GM18868 (cell line): ENCODE results near the gene ABHD17C.

Source experiments
- ATAC-seq: cut with Tn5 transposase; IDR thresholded peaks from one replicate; pipeline ENCODE4 v1.9.1; 2021; ENCODE audit warnings: mild to moderate bottlenecking, moderate library complexity; ENCODE audit not compliant: unreplicated experiment

Gene ABHD17C

DNA sequence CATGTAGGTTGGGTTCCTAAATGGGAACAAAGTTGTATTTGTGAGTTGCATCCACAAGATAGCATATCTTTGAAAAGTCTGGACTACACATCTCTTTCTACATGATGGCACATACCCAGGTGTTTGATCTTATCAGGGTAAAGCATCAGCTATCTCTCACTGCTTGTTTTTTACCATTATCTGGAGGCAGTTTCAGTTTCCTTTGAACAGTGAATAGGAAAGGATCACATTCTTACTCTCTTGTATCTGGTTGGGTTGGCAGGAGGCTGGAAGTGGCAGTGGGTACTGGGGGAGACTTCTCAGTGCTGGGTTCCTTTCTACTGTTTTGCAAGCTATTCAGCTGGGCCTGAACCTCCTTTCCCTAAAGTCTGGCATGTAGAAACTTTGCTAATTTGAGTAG lies 88.2 kb downstream of the ABHD17C start:
- no peak for ATAC-seq

DNA sequence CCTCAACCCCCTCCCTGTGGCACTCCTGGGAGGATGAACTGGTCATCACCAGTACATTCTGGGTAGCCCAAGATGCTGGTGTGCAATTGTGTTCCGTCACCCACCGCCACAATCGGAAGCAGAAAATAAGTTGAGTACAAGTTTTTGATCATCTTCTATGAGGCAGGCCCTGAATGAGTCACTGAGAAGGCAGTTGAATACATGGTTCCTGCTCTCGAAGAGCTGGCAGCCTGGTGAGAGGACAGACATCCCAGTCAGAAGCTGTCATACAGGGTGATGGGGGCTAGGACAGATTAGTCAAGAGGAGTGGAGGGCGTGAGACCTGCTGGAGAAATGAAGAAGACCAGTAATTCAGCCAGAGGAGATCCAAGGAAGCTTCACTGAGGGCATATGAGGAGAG lies 90.2 kb downstream of the ABHD17C start:
- ATAC-seq = no peak

DNA sequence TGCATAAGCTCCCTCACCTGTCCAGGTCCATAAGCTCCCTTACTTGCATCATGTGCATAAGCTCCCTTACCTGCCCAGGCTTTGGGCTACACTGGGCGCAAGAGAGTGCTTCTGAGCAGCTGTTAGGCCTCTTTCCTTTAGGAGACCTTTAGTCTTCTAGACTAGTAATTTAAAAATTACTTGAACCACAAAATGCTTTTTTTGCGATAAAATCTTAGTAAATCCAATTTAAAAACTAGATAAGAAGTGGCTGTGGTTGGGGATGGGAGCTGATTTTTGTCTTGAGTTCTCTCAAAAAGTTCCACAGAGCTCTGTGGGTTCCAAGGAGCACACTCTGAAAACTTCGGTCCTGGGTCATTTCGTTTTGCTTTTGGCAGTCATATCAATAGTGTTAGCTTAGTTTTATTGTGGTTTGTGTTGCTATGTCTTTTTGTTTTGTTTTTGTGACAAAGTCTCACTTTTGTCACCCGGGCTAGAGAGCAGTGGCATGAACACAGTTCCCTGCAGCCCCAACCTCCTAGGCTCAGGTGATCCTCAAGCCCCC lies 90.8 kb downstream of the ABHD17C start:
- no peak for ATAC-seq

DNA sequence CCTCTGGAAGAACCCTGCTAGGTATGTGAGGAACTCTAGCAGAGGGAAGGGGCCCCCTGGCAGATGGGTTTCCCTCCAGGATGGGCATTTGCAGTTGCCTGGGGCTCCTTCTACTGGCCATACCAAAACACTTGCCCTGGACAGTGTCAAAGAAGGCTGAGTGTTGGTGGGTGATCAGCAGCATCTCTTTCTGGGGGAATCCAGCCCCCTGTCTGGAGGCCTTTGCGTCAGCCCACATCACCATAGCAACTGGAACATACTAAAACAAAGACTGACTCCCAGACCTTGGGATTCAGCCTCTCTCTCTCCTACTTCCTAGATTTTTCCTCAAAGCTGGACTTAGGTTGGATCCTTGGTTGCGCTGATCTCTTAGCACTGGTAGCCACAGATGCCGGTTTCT lies 92.2 kb downstream of the ABHD17C start:
- ATAC-seq = no peak

DNA sequence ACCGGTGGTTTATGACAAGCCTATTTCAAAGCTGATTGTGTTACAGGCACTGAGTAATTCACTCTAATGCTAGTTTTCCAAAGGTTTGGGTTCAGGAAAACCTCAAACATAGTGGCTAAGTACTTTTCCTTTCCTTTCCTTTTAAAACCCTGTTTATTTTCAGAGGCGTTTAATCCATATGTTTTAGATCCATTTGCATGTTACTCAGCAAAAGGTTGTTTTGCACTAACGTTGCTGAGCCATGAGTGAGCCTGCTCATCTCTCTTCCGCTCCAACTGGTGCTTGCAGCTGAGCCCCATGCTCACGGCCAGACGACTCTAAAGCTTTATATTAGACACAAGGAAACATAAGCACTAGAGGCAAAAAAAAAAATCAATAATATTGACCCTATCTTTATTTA lies 93.4 kb downstream of the ABHD17C start:
- ATAC-seq = no peak

DNA sequence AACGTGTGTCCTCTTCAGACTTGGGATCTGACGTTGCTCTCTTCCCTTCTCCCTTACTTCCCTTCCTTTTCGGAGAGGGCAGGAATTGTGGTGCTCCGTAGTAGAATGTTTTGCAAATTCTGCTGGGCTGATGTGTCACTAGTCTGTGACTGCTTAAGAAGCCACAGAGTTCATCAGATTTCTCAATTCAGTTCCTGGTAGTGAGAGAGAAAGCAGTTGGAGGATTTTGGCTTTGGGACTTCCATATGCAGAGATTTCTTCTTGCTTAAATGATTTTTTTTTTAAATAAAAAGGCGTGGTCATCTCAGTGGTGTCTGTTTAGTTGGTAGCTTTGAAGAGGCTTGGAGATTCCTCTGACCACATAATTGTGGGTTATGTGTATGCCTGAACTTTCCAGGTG lies 94.2 kb downstream of the ABHD17C start:
- no peak for ATAC-seq

DNA sequence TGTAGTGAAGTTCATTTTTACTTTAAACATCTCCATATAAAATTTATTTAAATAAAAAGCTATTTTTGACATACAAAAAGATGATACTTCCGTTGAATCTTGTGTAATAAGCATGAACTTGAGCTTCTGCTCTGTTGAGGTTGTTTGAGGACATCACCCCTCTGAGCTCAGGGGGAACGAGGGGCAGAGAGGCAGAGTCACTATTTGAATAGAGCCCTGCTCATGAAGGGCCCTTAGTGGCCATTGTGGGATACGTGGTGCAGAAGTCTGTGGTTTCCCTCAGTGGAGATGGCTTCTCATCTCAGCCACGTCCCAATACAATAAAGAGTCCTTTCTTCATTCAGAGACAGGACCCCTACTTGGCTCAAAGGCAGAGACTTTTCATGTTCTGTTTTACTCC lies 94.7 kb downstream of the ABHD17C start:
- no peak for ATAC-seq

DNA sequence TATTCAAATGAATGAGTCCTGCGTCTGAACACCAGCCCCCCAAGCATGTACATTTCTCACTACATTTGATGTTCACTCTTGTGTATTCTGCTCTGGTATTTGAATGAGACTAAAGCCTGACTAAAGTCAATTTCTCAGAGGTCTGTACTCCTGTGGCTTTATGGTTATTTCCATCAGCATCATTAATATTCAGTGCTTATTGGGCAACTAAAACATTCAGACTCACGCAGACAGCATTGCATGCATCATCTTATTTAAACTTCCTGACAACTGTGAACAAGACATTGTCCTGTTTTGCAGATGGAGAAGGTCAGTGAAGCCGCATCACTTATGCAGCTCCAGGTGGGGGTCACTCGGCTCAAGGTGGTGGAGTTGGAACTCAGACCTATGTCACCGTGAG lies 95.1 kb downstream of the ABHD17C start:
- ATAC-seq = no peak

DNA sequence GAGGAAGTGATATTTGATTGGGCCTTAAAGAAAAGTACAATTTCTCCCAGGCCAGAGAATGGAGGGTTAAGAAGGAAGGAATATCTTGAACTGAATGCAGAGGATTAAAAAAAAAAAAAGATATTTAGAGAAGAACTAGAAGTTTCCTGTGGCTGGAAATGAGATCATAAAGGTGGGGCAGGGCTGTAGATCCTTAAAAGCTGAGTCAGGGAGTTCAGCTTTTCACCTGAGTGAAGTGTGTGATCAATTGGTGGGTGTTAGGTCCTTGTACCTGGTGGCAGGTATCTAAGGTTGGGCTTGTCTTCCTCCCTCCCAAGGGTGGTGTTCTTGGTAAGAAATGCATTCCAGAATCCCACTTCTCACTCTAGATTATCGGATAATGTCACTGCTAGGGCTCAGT lies 95.9 kb downstream of the ABHD17C start:
- no peak for ATAC-seq

DNA sequence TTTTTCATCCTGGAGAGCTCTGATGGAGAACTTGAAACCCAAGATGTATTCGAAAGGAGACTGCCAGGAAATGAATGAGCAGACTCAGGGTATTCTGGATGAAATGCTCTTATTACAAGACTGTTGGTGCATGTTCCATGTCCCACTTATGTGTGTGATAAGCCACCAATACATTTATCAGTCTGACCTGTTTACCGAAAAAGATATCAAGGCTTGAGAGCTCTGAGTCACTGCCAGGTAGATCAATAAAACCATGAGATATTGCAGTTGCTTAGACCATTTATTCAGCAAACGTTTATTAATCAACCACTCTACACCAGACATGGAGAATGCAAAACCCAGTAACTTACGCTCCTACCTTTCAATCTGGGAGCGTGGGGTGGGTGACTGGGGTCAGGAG lies 101.3 kb downstream of the ABHD17C start:
- no peak for ATAC-seq

DNA sequence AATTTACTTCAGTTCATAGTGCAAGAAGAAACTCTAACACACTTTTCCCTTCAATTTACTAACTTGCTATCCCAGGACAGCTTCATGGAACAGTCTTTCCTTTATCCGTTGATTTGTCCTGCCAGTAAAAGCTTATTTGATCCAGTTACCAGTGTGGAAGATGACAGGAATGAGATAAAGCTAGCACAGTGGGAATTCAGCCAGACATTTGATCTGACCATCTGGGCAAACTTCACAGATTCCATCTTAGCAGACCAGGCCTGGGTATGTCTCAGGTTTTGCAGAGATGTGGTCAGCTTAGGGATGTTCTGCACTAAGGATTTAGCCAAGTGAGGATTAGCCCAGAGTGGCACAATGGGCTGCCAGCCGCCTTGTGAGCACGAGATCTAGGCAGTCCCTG lies 103.8 kb downstream of the ABHD17C start:
- no peak for ATAC-seq

DNA sequence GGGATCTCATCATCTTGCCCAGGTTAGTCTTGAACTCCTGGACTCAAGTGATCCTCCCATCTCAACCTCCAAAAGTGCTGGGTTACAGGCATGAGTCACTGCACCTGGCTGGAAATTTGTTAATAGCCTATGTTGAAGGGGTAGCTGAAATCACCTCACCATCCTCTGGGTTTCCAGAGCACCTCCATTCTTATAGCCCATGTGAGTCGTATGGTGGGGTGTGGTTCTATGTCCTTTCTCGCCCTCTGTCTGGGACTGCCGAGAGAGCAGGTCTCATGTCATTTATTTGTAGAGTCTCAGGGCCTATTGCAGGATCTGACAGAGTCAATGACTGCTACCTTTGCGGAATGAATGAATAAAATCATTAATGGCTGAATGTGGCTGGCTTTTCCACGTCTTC lies 105.0 kb downstream of the ABHD17C start:
- ATAC-seq = no peak

DNA sequence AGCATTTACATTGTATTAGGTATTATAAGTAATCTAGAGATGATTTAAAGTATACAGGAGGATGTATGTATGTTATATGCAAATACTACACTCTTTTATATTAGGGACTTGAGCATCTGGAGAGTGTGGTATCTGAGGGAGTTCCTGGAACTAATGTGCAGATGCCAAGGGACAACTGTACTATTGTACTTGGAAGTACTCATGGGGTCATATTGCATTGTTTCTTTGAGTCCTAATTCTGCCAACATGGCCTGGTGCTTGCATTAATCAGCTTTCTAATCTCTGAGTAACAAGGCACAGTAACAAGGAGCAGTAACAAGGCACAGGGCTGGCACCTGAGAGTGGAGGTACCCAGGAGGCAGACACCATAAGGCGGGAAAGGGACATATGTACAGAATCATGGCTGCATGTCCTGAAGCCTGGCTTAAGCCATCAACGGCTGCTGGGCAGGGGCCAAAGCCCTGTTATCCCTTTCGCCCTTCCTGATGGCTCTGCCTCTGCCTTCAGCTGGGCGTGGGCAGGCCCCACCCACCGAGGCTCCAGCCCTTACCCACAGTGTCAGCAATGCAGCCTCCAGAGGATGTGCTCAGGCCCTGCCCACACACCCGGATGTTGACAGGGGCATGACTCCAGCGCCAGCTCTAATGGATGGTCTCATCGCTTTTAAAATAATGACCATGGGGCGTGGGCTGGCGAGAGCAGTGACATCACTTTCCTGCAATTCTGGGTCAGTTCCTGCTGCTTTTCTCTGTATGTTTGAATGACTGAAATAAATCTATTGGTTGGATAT lies 107.0 kb downstream of the ABHD17C start:
- no peak for ATAC-seq

DNA sequence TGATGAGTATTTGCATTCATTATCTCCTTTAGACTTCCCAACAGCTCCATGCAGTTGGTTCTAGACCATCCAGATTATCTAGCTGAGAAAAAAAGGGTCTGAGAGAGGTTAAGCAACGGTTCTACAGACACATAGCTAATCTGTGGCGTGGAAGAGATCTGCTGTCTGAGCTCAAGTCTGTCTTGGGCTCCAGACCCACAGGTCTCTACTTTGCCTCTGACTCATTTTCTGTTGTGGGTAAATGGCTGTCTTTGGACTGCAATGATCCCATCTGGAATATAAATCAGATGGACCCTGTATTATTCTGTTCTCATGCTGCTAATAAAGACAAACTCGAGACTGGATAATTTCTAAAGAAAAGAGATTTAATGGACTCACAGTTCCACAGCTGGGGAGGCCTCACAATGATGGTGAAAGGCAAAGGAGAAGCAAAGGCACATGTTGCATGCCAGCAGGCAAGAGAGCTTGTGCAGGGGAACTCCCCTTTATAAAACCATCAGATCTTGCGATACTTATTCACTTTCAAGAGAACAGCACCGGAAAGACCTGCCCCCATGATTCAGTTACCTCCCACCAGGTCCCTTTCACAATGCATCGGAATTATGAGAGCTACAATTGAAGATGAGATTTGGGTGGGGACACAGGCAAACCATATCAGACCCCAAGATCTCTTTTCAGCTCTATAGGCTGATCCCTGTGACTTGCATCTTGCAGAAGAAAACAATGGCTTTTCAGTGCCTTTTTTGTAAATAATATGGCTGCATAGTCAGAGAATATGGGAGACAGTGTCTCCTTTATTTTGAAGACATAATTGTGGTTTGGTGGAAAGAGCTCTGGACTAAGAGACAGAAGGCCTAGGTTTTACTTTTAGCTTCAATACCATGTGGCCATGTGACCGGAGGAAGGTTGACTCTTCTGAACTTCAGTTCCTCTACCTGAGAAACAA lies 108.7 kb downstream of the ABHD17C start:
- ATAC-seq = no peak

DNA sequence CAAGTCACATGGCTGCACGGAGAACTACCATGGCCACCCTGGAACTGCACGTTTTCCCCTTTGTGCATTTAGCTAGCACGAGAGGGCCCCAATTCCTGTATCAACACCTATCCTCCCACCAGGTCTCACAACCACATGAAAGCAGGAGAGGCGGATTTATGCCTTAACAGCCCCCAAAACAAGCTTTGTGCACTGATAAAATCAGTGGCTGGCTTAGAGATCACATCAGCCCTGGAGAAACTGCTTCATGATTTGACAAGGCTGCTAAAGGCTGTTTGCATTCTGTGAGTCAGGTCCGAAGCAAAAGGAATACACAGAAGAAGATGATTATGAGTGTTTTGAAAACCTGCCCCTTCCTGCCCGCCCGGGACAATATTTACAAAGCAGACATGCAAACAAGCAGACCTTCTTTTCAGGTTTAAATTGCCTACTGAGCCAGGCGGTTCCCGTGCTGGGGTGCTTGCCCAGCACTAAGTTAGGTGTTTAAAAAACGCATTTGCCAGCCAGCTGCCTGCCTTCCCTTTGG lies 109.9 kb downstream of the ABHD17C start:
- no peak for ATAC-seq
